HG03039 (cell line): ENCODE data around the gene MAPK8IP3.
"Not testable (repeated sequence)": the region's sequence is repeated elsewhere in the genome, so short reads cannot be mapped to it uniquely, and the experiment has no call there.

Source experiments
- ATAC-seq: cut with Tn5 transposase; IDR thresholded peaks from one replicate; pipeline ENCODE4 v1.9.1; 2021; ENCODE audit warnings: mild to moderate bottlenecking, moderate library complexity; ENCODE audit not compliant: unreplicated experiment

Gene MAPK8IP3

GRCh38 chr16:1708083-1708767 lies 2.2 kb downstream of the MAPK8IP3 start:
- no peak for ATAC-seq

- ATAC-seq, result no peak
These were observed 2.8 kb downstream of the MAPK8IP3 start for GRCh38 chr16:1708768-1709180.

- ATAC-seq, result no peak
These were observed 3.4 kb downstream of the MAPK8IP3 start for GRCh38 chr16:1709356-1709755.

- ATAC-seq, result no peak
These were observed 5.0 kb downstream of the MAPK8IP3 start for GRCh38 chr16:1710811-1711507.

- ATAC-seq, result no peak
These were observed 6.8 kb downstream of the MAPK8IP3 start for GRCh38 chr16:1712791-1713261.

- ATAC-seq, result no peak
These were observed 7.3 kb downstream of the MAPK8IP3 start for GRCh38 chr16:1713331-1713730.

- no peak for ATAC-seq
These were observed 7.9 kb downstream of the MAPK8IP3 start for GRCh38 chr16:1713933-1714332.

GRCh38 chr16:1715220-1715619 lies 9.2 kb downstream of the MAPK8IP3 start:
- no peak for ATAC-seq

- not testable (repeated sequence) for ATAC-seq
These were observed 12.2 kb downstream of the MAPK8IP3 start for GRCh38 chr16:1718236-1718635.

GRCh38 chr16:1719559-1720229 lies 13.7 kb downstream of the MAPK8IP3 start:
- ATAC-seq, result not testable (repeated sequence)

- ATAC-seq, result no peak
These were observed 15.4 kb downstream of the MAPK8IP3 start for GRCh38 chr16:1721372-1721771.

GRCh38 chr16:1723450-1724147 lies 17.6 kb downstream of the MAPK8IP3 start:
- no peak for ATAC-seq

- ATAC-seq, result no peak
These were observed 18.5 kb downstream of the MAPK8IP3 start for GRCh38 chr16:1724491-1724890.

GRCh38 chr16:1726661-1727502 lies 20.9 kb downstream of the MAPK8IP3 start:
- no peak for ATAC-seq

- no peak for ATAC-seq
These were observed 21.9 kb downstream of the MAPK8IP3 start for GRCh38 chr16:1727651-1728624.

GRCh38 chr16:1729026-1729425 lies 23.0 kb downstream of the MAPK8IP3 start:
- no peak for ATAC-seq

GRCh38 chr16:1729445-1729844 lies 23.4 kb downstream of the MAPK8IP3 start:
- ATAC-seq, result no peak

- ATAC-seq, result no peak
These were observed 25.1 kb downstream of the MAPK8IP3 start for GRCh38 chr16:1731073-1731472.

- no peak for ATAC-seq
These were observed 25.6 kb downstream of the MAPK8IP3 start for GRCh38 chr16:1731603-1732002.
